ENCODE measurements around the gene CYTH1.

CYTH1 gene

DNA sequence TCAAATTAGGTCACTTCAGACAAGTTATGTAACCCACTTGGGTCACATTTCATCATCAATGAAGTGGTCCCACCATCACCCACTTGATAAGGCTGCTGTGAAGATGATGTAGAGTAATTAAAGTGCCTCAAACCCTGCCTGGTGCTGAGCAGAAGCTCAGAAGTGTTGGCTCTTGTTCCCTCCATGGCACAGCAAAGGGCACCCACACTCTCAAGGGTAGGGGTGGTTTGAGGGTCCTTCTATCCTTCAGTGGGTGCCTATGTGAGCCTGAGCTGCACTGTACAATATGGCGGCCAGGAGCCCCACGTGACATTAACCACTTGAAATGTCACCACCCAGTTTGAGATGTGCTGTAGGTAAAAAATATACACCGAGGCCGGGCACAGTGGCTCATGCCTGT is 71.5 kb downstream of the CYTH1 start:
- no peak for DNase-seq

DNA sequence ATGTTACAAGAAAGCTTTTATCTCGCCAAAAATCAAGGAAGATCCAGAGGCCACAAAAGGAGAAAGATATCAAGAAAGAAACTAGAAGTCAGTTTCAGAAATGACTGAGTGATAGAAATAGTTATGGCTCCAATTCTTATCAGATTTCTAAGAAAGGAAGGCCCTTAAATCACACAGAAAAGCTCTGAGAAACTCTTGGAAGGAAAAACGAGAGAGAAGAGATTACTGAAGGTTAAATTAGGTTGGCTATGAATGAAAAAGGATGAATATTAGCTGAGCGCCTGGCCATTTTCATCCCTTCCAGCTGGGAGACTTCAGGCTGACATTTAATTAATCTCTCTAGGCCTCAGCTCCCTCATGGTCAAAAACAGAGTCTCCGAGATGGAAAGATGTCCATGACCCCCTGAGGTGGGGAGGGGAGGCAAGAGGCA is 72.3 kb downstream of the CYTH1 start:
- no peak for DNase-seq

DNA sequence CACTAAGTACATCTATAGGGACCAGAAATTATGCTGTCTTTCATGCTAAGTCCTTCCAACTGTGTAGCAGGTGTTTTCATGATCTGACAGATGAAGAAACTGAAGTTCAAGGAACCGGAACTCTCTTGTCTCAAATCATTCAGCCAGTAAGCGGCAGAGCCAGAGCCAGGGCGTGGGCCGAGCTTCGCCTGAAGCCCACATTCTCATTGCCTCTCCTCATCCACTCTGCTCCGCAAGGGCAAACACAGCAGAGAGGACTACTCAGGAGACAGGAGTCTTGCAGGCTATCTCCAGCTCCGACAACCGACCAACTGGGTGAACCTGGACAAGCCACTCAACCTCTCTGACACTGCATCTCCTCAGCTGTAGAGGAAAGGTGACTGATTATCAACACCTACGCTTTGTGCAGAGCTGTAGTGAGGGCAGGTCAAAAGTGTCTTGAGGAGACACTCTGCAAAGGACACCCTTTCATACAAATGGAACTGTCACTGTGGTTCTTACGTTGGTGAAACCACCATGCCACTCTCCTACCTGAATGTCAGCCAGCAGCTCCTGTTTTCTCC is 72.9 kb downstream of the CYTH1 start:
- DNase-seq: no peak

DNA sequence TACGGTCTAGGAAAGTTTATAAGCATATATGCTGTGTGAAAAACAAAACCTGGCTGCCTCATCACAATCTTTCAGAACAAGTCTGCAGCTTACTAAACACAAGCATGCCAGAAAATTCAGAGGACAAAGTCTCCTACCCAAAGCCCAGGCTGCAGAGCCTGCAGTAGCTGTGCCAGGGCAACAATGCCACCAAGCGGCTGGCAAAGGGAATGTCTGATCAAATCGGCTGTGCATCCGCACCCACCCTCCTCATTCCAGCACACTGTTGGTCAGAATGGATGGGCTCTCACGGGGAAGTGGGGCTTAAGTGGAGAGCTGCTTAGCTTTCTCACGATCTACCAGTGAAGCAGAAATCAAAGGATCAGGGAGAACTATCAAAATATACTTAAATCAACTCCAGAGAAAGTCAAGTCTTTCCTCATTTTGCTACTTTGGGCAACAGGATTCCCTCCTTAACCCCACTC is 73.5 kb downstream of the CYTH1 start:
- peak; percentile 68 for DNase-seq

DNA sequence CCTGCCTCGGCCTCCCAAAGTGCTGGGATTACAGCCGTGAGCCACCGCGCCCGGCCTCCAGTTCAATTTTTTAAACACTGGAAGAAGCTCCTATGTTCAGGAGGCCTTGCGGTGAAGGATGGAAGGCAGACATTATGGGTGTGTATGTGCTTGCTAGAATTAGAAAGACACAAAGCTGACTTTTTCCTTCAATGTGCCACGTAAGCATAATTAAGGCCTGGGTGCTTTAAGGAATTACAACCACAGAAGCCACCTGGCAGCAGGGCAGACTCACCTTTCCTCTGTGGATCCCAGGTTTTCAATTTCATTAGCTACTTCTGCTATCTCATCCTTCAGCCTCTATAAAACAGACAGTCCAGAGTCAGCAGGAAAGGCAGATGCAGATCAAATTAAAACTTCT is 74.2 kb downstream of the CYTH1 start:
- no peak for DNase-seq

DNA sequence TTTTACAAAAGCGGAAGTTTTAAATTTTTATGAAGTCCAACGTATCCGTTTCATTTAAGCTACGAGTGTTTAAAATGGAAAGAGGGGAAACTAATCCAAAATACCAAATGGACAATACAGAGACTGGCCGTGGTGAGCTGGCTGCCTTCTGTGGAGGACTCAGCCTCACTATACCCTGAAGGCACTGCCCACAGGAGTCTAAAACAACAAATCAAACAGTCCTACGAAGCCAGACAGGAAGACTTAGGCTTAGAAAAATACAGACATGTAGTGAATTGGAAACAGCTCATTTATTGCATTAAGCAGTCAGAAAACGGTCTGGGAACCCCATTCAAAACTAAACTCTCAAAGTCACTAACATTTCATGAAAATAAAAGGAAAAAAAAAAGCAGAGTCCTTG is 75.1 kb downstream of the CYTH1 start:
- DNase-seq: no peak

DNA sequence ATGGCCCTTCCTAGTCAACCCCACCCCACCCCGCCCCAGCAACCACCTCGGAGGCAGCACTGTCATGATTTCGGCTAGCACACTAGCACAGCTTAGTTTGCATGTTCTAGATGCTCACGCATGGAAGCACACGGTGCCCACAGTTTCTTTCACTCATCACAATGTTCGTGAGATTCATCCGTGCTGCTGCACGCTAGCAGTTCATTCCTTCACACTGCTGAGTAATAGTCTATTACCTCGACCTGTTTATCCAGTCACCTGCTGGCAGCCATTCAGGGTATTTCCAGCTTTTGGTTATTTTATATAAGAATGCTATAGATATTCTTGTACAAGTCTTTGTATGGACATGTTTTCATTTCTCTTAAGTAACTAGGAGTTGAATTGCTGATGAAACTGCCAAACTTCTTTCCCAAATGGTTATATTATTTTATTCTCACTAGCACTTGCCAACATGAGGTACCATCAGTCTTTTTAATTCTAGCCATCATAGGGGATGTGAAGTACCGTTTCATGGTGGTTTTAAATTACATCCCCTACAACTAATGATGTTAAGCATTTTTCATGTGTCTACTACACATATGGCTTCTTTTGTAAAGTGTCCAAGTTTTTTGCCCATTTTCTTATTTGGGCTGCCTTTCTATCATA is 75.7 kb downstream of the CYTH1 start:
- DNase-seq: no peak

DNA sequence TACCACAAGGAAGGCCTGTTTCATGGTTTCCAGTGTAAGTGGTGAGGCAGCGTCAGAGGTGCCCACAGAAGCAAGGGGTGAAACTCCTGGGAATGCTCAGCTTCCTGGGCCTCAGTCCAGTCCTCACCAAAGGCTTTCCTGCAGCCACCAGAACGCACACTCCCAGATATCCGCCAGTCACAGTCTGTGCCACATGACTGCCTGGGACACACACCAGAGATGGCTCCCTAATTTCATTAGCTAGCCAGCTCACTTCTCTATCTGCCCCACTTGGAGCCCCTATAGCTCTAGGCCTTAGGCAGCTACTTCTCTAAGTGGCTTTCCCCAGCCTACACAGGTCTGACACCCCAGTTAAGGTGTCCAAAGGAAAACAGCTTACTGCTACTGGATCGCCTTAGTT is 77.0 kb downstream of the CYTH1 start:
- no peak for DNase-seq

DNA sequence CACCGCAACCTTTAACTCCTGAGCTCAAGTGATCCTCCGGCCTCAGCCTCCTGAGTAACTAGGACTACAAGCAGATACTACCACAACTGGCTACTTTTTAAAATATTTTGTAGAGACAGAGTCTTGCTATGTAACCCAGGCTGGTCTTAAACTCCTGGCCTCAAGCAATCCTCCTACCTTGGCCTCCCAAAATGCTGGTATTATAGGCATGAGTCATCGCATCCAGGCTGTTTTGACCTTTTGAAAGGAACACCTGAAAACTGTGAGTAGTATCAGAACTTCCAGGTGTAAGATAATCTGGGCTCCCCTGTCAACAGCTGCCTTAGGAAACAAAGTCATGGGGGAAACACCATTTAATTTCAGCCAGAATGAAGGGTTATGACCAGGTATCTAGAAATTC is 77.5 kb downstream of the CYTH1 start:
- no peak for DNase-seq

DNA sequence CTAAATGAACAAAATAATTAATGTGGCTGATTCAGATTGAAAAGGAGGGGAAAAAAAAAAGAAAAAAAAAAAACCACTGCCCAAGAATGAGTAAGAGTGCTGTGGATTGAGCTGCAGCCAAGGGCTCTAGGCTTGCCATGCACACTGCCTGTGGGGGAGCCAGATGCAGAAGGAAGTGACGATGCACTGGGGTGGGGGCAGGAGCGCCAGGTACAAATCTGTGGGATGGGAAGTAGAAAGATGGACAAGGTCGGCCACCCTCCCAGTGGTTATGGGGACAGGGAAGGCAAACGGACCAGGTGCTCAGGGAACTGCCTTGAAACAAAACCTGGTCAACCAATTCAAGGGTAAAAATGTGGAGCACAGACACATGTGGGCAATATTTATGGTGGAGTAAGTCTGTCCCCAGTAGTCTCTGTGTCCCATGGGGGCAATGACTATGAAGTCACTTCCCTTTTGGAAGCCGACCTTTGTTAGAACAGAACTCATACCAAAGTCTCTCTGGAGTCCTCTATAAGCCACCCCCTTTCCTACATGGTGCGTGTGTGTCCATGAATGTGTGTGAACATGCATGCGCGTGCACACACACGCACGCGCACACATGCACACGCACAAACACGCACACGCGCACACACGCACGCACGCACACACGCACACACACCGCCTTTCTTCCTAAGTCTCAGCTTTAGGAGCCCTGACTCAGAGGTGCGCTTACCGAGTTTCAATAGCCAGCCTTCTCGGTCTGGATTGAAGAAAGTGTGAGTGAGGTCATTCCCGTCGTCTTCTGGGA is 84.3 kb downstream of the CYTH1 start:
- DNase-seq: no peak

DNA sequence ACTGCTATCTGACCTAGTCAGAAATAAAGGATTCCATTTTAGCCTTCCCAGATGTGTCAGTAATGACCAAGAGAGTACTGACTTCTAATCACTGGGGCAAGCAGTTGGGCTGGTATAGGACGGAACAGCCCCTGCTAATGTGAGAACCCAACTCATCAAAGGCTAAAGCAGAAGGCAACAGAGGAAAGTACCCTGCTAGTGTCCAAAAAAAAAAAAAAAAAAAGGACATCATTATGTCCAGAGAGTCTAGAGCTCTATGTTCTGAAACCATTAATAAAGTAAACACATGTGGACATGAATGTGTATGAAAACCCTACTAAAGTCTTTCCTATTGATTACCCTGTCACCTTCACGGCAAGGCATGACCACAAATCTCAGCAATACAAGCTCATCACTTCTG is 85.0 kb downstream of the CYTH1 start:
- no peak for DNase-seq

DNA sequence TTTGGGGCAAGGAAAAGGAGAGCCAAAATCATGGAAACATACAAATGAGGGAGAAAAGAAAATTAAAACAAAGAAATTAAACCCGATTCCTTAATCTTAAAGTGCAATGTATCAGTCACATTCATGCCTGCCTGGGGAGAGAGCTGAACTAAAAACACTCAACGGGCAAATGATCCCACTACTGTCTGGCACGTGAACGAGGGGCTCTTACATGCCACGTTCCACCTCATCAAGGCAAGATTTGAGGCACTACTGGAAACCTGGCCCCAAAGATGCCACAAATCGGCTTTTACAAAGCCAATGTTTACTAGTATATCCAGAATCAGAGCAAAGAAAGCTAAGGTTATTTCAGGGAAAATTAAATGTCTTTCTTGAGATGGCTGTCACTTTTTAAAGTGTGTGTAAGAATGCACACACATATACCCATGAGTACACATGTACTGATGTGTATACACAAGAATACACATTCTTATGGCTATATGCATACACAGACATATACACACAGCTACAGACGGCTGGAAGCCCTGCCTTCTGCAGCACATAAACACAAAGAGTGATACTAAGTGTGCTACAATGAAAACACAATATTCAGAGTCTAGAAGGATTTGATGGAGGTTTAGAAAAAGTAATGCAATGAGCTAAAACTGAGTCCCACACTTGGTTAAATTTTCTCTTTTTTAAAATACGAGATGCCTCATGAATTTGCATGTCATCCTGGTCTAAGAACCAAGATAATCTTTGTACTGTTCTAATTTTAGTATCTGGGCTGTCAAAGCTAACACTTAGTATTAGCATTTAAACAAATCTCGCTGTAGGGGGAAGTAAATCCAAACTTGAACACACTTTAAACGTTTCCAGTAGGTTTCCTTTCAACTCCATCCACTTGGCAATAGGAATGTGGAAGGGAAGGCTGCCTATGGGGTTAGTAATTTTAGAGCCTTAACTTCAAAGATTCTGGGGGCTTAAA is 85.8 kb downstream of the CYTH1 start:
- DNase-seq: no peak

DNA sequence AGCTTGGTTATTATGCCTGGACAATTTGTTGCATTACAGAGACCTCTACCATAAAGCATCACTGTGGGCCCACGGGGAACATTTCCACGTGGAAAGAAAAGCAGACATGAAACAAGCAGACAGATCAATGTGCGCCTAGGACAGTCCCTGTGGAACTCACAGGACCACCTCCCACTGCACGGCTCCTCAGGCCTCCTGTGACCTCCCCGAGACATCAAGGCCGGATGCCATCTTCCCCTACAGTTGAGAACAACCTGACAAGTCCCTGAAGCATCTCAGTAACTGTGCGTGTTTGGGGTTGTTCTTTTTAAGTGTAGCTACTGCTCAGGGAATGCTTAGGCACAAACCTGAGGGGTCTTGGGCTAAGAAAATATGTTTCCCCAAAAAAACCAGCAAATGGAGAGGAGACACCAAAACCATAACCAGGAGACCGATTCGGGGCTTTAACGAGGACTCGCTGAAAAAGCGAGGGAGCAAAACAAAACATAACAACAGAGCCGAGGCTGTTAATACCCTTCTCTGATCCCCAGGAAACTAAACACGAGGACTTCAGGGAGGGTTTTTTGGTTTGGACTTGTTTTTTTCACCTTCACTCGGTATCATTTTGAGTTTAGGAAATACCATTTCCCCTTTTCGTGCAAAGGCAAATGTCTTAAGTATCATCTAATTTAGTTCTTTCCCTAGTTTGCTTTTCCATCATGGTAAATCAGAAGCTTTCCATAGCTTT is 87.1 kb downstream of the CYTH1 start:
- DNase-seq: no peak

DNA sequence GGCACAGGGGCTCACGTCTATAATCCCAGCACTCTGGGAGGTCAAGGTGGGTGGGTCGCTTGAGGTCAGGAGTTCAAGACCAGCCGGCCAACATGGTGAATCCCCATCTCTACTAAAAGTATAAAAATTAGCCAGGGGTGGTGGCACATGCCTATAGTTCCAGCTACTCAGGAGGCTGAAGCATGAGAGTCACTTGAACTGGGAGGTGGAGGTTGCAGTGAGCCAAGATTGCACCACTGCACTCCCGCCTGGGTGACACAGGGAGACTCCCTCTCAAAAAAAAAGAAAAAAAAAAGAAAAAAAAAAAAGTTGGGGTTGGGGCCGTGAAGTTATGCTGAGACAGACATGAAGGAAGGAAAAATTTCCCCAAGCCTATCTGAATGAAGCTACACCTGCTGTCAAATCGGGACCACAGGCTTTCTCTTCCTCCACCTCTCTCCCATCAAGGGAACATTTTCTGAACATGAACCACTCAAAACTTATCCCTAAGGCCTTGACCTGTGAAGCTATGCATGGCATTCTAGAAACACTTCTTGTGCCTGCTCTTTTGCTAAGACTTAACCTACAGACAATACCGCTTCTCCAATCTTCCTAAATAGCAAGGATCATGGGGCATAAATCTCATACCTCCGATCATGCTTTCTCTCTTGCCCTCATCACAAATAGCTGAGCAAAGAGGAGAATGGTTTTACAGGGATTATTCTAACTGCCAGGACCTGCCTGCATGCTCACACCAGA is 88.6 kb downstream of the CYTH1 start:
- no peak for DNase-seq

DNA sequence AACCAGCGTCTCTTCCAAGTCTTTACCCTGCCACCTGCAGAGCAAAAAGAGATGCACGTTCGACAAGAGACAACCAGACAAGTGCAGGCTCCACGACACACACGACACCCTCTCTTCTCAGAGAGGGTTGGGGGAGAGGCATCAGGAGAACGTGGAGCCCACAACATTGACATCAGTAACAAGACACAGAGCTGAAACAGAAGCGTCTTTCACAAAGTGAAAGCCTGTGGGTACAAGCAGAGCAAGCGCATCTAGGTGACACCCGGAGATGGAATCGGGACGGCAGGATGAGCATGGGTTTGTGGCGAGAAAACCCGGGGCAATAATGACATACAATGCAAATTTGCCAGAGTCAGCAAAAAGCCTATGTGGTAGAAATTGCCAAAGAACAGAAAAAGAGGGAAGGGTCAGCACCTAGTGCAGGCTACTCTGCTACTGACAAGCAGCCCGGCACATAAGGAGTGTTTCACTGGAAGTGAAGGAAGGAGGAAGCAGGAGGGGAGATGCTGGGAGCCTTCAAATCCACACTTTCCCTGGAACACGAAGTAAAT is 89.5 kb downstream of the CYTH1 start:
- DNase-seq: no peak

DNA sequence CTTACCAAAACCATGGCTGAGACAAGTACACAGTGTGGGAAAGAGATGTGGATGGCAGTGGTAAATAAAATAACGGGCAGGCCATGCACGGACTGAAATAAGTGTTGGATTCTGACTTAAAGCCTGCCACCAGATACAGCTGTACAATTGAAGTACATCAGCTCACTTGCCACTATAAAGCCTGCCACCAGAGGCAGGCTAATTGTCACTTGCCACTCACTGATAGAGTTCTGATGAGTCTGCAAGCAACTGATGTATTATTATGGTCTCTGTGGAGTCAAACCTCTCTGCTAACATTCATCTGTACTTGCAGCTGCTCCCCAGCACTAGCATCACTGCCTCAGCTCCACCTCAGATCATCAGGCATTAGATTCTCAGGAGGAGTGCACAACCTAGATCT is 93.0 kb downstream of the CYTH1 start:
- no peak for DNase-seq

DNA sequence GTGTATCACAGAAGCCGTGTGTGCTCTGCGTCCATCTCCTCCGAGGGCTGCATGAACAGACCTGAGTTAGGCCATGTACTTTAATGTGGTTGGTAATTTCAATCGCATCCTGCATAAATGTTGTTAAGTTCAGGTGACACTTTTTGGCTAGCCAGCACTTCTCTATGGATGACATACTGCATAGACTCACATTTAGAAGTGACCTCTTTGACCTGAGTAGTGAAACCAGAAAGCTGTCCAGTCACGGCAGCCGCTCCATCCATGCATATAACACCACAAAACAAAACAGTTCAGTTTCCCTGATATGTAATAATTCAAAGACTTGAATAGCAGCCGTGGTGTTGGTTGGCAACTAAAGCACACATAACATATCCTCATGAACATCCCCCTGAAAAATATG is 94.1 kb downstream of the CYTH1 start:
- no peak for DNase-seq

DNA sequence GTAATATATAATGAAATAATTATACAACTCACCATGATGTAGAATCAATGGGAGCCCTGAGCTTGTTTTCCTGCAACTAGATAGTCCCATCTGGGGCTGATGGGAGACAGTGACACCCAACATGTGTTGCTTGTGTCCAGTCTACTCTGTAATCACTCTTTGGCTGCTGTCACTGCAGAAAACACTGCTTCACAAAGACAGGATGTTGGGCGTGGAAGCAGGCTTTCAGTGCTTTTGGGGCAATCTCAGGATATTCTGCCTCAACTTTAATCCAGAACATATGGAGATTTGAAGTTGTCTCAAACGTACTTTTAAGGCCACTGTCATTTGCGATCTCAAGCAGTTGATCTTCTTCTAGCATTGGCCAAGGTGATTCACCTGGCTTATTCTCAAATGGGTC is 94.9 kb downstream of the CYTH1 start:
- DNase-seq: no peak

DNA sequence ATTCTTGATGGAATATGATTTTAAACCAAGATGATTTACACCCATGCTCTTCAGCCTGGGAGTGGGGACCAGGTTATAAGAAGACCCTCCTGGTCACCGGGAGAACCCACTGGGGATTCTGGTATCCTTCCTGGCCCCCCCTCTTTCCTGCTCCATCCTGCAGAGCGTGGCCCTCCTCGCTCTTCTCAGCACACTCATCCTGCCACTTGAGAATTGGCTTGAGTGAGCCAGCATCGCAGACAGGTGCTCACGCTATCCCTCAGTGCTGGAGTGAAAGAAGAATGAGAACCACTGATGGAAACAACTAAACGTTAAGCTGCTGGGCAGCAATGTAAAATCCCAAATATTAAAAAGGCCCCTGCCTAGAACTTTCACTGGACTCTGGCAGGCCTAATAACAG is 98.0 kb downstream of the CYTH1 start:
- no peak for DNase-seq

DNA sequence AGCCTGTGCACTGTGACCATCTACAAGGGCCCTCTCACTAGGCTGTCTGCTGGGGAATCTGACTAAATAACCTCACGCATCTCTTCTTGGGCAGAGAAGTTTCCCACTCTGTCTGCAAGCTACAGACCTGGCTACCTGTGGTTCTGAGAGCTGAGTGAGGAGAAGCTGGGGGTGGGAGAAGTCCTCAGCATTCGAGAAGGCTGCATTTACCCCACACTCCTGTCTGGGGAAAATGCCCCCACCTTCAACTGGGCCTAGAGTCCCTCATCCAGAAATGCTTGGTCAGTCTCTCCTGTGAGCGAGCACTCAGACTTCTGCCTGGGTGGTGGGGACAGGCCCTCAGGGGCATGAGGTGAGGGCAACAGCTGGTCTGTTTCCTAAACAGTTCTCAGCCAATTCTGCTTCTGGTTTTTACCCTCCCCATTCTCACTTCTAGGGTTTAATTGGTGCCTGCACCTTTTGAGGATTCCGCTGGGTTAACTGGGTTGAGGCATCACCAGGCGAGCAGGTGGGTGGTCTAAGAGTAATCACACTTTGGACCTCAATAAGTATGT is 98.6 kb downstream of the CYTH1 start:
- DNase-seq: no peak

DNA sequence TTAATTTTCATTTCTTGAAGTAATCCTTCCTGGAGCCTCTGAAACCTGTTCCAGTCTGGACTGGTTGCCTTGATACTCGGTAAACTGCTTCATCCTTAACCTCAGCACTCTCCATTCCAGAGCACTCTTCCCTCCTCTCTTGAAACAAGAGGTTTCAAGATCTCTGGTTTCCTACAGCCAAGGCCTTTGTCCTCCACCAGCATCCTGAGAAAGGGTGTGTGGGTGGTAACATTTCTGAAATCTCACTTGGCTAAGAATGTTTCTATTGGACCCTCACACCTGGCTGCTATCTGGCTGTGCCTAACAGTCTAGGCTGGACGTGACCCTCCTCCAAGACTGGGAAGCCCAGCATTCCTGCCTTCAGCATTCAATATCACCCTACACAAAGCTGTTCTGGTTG is 99.7 kb downstream of the CYTH1 start:
- DNase-seq: no peak

All from activated naive CD4-positive, alpha-beta T cell treated with anti-CD3 and anti-CD28 coated beads, Interleukin-2, amount 50 U/mL, for 16 hours (primary cell).